ENCODE data around the gene EIF2AK2.
"Not testable (repeated sequence)": the region's sequence is repeated elsewhere in the genome, so short reads cannot be mapped to it uniquely, and the experiment has no call there.

DNA sequence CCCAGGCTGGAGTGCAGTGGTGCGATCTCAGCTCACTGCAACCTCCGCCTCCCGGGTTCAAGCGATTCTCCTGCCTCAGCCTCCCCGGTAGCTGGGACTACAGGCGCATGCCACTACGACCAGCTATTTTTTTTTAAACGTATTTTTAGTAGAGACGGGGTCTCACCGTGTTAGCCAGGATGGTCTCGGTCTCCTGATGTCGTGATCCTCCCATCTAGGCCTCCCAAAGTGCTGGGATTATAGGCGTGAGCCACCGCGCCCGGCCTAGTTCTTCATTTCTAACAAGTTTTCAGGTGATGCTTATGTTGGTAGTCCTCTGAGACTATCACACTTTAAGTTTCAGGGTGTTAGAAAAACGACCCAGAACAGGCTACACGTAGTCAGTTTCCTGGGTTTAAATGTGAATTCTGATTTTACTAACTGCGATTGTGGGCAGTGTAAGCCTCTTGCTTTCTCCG lies 39.1 kb upstream of the EIF2AK2 start:
- not testable (repeated sequence) for TF ChIP-seq POLR2A (IDR thresholded peaks at IDR 0.05)
- TF ChIP-seq, protein P1, sequence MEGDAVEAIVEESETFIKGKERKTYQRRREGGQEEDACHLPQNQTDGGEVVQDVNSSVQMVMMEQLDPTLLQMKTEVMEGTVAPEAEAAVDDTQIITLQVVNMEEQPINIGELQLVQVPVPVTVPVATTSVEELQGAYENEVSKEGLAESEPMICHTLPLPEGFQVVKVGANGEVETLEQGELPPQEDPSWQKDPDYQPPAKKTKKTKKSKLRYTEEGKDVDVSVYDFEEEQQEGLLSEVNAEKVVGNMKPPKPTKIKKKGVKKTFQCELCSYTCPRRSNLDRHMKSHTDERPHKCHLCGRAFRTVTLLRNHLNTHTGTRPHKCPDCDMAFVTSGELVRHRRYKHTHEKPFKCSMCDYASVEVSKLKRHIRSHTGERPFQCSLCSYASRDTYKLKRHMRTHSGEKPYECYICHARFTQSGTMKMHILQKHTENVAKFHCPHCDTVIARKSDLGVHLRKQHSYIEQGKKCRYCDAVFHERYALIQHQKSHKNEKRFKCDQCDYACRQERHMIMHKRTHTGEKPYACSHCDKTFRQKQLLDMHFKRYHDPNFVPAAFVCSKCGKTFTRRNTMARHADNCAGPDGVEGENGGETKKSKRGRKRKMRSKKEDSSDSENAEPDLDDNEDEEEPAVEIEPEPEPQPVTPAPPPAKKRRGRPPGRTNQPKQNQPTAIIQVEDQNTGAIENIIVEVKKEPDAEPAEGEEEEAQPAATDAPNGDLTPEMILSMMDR (IDR thresholded peaks at IDR 0.05): not testable (repeated sequence)

Measured in uterus (tissue), 2 donors.